Colon (tissue), 2 donors: Measurements from ENCODE around the gene MMP15.
"Not testable (repeated sequence)": the region's sequence is repeated elsewhere in the genome, so short reads cannot be mapped to it uniquely, and the experiment has no call there.

ENCODE experiments used
- FAIRE-seq: peaks from 2 replicates; lab custom pipeline; 2012; peaks lifted over from hg19 to GRCh38; lab: Jason Lieb, UNC
- donor health status: control.
- donor health status: control.

Gene MMP15

GRCh38 chr16:57996406-57997175 lies 29.0 kb upstream of the MMP15 start:
- no peak for FAIRE-seq

DNA sequence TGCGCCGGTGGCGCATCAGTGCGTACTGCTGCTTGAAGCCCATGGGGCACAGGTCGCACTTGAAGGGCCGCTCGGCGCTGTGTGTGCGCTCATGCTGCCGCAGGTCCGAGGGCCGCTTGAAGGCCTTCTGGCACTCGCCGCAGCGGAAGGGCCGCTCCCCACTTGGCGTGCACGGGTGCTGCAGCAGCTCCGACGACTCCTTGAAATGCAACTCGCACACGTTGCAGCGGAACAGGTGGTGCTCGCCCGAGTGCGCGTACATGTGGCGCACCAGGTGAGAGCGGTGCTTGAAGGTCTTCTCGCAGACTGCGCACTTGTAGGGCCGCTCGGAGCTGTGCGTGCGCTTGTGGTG lies 28.4 kb upstream of the MMP15 start:
- no peak for FAIRE-seq

DNA sequence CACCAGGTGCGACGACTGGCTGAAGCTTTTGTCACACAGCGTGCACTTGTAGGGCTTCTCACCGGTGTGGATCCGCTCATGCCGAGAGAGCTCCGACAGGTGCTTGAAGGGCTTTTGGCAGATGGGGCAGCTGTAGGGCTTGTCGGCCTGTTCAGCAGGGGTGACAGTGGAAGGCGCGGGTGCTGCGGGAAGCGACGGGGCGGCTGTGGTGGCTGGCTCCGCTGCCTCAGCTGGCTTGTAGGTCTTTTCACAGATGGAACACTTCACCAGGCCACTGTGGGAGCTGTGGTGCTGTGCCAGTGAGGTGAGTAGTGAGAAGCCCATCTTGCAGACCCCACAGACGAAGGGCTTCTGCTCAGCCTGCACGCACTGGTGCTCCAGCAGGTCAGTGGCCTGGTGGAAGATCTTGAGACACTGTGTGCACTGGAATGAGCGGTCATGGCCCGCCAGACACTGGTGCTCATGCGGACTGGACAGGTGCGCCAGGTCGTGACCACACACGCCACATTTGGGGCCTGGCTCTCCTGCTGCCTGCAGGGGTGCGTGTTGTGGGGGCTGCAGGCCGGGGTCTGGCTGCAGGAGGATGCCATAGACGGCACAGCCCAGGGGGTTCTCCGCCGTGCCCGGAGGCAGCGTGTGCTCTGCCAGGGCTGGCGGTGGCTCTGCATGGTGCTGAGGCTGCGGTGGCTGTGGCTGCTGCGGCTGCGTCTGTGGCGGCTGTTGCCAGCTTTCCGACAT lies 27.9 kb upstream of the MMP15 start:
- no peak for FAIRE-seq

GRCh38 chr16:57998486-57998885 lies 27.1 kb upstream of the MMP15 start:
- FAIRE-seq: no peak

GRCh38 chr16:57998992-57999365 lies 26.6 kb upstream of the MMP15 start:
- no peak for FAIRE-seq

DNA sequence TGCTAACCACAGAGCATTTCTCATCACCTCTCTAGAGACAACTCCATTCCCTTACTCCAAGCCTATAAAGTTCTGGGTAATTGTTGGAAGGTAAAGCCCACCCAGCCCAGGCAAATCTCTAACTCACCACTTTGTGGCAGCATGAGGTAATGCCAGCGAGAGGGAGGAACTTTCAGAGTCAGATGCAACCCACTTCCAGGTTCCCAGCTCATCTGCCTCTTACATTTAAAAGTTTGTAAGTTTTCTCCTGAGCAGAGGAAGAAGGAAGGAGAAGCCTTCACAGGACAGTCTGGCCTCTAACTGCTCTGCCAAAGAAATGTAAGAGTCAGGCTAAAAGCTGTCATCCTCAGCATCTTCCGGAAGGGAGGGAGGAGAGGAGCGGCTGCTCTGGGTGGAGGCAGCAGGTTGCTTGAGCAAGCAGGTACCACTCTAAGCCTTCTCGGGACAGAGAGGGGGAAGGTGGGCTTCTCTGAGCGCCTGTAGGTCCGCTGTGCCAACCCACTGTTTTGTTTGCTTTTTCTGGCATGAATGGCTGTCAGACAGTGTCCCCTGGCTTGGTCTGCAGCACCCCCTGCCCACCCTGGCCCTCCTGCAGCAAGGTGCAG lies 26.1 kb upstream of the MMP15 start:
- FAIRE-seq: no peak

DNA sequence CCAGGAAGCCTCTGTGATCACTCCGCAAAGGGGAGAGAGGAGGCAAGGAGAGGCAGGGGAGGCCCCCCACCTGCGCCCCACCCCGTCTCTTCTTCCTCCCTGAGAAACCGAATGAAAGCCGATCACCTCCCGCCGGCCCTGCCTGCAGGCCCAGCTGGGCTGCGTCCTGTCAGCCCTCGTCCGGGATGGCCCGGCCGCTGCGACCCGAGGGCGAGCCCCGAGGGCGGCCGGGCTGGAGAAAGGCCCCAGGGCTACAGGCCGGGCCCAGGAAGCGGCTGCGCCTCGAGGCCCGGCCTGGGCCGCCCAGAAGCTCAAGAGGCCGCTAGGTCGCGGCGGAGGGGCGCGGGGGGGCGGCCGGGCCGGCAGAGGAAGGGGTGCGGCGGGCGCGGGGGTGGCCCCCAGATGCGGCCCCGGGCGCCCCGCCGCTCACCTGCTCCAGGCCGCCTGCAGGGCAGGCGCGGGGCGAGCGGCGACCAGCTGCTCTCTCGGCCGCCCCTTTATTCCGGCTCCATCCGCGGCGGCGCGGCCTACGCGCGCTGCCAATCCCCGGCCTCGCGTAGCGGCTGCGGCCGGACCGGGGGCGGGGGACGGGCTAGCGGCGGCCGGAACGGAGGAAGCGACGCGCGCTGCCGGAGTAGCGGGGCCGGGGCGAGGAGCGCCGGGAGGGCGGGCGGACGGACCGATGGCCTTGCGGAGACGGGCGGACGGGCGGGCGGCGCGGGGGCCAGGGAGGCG lies 25.4 kb upstream of the MMP15 start, which contains the start of gene ZNF319:
Gene ZNF319, minus strand, starts transcription at position 702 of the 735 bp plus-strand sequence. CDS start 2,407 bp downstream, outside the sequence.
- no peak for FAIRE-seq

DNA sequence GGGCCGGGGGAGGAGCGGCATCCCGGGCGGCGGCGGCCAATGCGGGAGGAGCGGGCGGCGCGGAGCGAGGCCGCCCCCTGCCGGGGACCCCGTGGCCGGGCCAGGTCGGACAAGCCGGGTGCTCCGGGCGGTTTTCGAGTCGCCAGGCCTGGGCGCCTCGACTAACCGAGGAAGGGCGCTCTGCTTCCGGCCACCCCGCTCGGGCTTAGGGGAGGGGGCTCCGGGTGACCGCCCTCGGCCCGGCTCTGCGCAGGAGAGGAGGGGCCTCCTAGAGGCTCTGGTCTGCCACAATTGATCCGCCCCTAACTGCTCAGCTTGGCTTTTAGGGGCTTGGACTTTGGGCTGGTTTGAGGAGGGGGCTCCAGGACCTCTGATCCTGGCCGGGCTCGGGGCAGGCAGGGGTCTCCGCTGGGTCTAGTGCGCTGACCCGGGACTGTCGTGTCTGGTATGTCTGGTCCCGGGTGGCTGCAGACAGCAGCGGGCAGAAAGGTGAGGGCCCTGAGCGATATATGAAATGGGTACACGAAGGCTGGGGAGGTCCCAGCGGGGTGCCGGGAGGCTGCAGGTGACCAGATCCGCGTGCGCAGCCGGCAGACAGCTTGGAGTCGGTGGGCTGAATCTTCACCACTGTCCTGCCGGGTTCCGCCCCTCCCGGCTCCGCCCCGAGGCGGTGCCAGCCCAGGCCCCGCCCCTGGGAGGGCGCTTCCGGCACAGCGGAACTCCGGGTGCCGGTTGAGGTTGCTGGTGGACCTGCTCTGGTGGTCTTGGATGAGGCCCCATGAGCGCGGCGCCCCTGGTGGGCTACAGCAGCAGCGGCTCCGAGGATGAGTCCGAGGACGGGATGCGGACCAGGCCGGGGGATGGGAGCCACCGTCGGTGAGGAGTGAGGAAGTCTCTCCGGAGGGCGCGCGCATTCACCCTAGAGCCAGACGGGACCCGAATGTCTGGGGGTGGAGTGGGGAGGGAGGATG lies 24.6 kb upstream of the MMP15 start, which contains the start of gene USB1:
Gene USB1, plus strand, starts transcription at position 702 of the 971 bp plus-strand sequence. Its CDS starts 77 bp downstream, at position 779.
- FAIRE-seq: no peak

- FAIRE-seq: no peak
These were observed 23.7 kb upstream of the MMP15 start for GRCh38 chr16:58001781-58002415.

- no peak for FAIRE-seq
These were observed 23.1 kb upstream of the MMP15 start for GRCh38 chr16:58002416-58002800.

- FAIRE-seq: no peak
These were observed 22.6 kb upstream of the MMP15 start for GRCh38 chr16:58002936-58003335.

- not testable (repeated sequence) for FAIRE-seq
These were observed 20.8 kb upstream of the MMP15 start for GRCh38 chr16:58004736-58005135.

- FAIRE-seq: no peak
These were observed 15.6 kb upstream of the MMP15 start for GRCh38 chr16:58009856-58010416.

DNA sequence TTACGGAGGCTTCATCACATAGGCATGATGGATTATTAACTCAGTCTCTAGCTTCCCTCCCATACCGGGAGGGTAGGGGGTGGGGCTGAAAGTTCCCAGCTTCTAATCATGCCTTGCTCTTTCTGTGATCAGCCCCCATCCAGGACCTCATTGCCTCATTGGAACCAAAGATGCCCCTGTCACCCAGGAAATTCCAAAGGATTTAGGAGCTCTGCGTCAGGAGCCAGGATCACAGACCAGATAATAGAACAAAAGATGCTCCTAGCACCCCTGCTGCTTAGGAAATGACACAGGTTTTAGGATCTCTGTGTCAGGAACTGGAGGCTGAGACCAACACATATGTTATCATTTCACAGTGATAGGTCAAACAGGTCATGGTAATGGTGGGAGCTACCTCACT lies 14.7 kb upstream of the MMP15 start:
- no peak for FAIRE-seq

DNA sequence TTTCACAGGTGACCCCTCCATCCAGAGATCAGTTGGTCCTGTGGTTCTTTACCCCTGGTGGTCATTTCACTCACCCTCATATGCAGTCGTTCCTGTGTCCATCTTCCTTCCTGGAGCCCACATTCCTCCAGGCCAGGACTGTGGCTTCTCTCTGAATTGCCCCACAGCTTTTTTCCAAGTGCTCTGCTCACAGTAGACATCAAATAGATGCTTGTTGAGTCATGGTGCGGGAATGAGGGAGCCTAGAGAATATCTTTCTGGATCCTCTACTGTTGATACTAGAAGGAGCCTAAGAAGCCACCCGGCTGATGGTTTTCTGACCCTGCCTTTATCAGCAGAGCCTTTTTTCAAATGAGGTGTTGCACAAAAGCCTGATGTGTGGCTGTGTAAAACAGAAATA lies 13.9 kb upstream of the MMP15 start:
- no peak for FAIRE-seq

DNA sequence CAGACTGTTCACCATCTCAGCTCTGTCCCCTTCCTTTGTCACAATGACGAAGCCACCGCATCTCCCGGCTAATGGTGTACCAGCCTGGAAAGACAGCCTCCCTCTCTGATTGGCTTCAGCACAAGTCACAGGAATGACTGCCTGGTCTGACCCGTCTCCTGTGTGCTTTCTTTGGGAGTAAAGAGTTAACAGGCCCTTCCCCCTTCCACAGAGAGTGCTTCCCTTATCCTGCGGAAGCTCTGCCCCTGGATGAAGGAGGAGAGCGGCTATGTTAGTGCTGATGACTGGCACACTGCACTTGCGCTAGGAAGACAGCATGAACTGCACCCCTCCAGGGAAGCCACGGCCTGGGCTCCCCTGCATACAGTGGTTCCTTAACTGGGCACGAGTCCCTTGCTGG lies 13.1 kb upstream of the MMP15 start:
- no peak for FAIRE-seq

DNA sequence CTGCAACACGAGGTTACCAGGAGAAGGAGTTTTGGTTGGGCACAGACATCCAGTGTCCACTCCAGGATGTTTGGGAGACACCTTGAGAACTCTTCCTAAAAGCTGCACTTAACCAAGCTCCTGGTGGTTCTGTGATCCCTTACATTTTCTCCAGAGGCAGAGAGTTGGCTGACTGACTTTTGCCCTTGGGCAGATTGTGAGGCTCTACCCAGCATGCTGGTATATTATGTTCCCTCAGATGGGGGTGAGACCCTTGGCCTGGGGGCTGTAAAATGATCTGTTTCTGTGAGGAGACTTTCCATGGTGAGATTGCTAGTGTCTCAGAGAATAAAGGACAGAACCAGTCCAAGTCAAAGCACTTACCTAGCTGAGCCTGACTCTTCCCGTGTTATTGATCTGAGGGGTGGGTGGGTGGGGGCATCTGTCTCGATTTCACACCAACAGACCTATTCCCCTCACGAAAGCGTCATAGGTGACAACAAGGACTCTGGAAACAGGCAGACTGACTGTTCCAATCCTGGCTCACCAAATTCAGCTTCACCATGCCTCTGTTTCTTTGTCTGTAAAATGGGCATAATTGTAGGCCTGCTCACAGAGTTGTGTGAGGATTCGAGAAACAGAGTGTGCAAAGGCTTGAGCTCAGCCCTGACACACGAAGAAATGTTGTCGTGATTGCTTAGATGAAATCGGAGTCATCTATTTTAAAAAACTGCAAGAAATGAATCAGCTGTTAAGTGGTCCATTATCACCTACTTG lies 12.2 kb upstream of the MMP15 start:
- FAIRE-seq: no peak

DNA sequence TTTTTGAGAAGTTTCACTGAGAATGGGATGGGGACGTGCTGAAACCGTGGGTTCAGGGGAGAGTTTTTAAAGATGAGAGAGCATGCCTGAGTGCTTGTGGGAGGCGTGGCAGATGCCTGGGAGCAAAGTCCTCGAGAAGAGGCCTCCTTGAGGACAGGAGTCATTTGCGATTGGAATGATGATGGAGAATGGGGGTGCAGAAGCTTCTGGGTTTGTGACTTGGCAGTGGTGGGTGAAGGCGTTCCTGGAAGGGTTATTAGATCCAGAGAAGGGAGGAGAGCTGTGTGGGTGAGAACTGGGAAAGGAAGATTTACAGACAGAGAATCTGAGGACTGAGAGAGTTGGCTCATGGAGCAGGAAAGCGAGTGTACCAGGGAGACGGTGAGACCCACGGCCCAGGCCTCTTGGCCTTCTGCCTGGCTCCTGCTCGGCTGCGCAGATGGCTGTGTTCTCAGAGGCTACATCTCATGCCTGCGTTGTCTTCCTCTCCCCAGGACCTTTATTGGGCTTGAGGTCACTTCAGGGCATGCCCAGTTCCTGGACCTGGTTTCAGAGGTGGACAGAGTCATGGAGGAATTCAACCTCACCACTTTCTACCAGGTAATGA lies 8.6 kb upstream of the MMP15 start:
- no peak for FAIRE-seq

DNA sequence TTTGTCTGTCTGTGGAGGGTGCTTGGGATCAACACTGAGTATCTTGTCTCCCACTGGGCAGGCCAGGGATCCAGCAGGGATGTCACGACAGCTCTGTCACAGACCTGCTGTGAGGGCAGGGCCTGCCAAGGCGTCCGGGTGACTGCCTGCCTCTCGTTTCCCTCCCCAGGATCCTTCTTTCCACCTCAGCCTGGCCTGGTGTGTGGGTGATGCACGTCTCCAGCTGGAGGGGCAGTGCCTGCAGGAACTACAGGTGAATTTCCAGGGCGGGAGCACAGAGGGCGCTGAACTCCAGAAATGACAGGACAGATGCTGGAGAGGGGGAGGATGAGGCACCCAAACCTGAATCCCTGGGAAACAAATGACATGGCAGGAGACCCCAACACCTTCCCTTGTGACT lies 6.8 kb upstream of the MMP15 start:
- FAIRE-seq: no peak
